Measurements from ENCODE around the gene CD52. TPM values are rescaled to one million over a fixed set of nuclear protein-coding genes. Genes with fewer than 3 reads are reported as not detected.

Gene CD52
- polyA plus RNA-seq, 2 of the 4 experiments (the other 2 are of a cell fraction): not detected

- CTCF ChIA-PET: interaction anchor here (1.8 to 1.9 kb wide), 3 partner anchors 39 to 135 kb away, joined by 4 to 9 read pairs (median 5); no protein-coding TSS in a partner anchor
- DNase-seq (ENCODE audit: low read depth in 1 of 2, low spot score in 1 of 2): no peak
- H3K9me3 ChIP-seq: no peaks in the 10 kb centered on the region
- no peak overlapping the region for H3K4me2 ChIP-seq
- peaks cover 38% of the 10 kb centered on the region for H3K4me1 ChIP-seq
- WGBS (ENCODE audit: missing lambda C conversion rate): no CpG with 5 or more reads among the region's 15 CpGs
- H3K4me3 ChIP-seq: no peak overlapping the region
- no peak for TF ChIP-seq HMGXB4 (CRISPR knock-in tag; IDR thresholded peaks at IDR 0.05; ENCODE audit: borderline replicate concordance)
- TF ChIP-seq REST (IDR thresholded peaks at IDR 0.05): no peak
- TF ChIP-seq HOXB5 (CRISPR knock-in tag; IDR thresholded peaks at IDR 0.05): no peak
- TF ChIP-seq RNF2 (IDR thresholded peaks at IDR 0.05; ENCODE audit: borderline replicate concordance, low read depth): no peak
- POLR2A ChIA-PET: no interaction called here
- H3K27ac ChIP-seq: no peak overlapping the region
- ATAC-seq: no peak
- no peak for FAIRE-seq
Observed at GRCh38 chr1:26281971-26282370, 35.8 kb upstream of the CD52 start.

- peaks cover 37% of the 10 kb centered on the region for H3K4me1 ChIP-seq
- no peak for TF ChIP-seq NPAS2 (CRISPR knock-in tag; IDR thresholded peaks at IDR 0.05; ENCODE audit: borderline replicate concordance)
- TF ChIP-seq TP53 (CRISPR knock-in tag; IDR thresholded peaks at IDR 0.05): no peak
- TF ChIP-seq NR3C1 (IDR thresholded peaks at IDR 0.05): no peak
- TF ChIP-seq HEYL (CRISPR knock-in tag; IDR thresholded peaks at IDR 0.05): no peak
- no peak for TF ChIP-seq HES2 (IDR thresholded peaks at IDR 0.05)
- ChIA-PET CTCF (interaction anchor here (1.8 to 2.2 kb wide), 4 partner anchors 39 to 135 kb away, joined by 4 to 9 read pairs (median 6); partner anchors contain the start of gene ZNF593), POLR2A (no interaction called here)
- FAIRE-seq (no peak), DNase-seq (ENCODE audit: low read depth in 1 of 2, low spot score in 1 of 2) (no peak), ATAC-seq (no peak)
- no peaks in the 10 kb centered on the region for H3K9me3 ChIP-seq
- no peak overlapping the region for H3K27ac ChIP-seq
- no peak overlapping the region for H3K4me2 ChIP-seq
- 87% methylated on average over 19 of the region's 22 CpGs for WGBS (ENCODE audit: missing lambda C conversion rate)
- H3K4me3 ChIP-seq: no peak overlapping the region
Observed at GRCh38 chr1:26282401-26282918, 35.3 kb upstream of the CD52 start.

- ChIA-PET CTCF (interaction anchor here (2.2 to 8.2 kb wide), 5 partner anchors 13 to 135 kb away, joined by 6 to 128 read pairs (median 29); partner anchors contain the start of genes CD52 and ZNF593), POLR2A (no interaction called here)
- Histone ChIP-seq H3K27ac (no peak overlapping the region), H3K4me1 (peaks cover 35% of the 10 kb centered on the region), H3K4me2 (no peak overlapping the region), H3K4me3 (no peak overlapping the region), H3K9me3 (no peaks in the 10 kb centered on the region)
- ATAC-seq (no peak), FAIRE-seq (no peak), DNase-seq (ENCODE audit: low read depth in 1 of 2, low spot score in 1 of 2) (no peak)
- 82% methylated on average over 4 of the region's 4 CpGs for WGBS (ENCODE audit: missing lambda C conversion rate)
- no peak for TF ChIP-seq JUN (IDR thresholded peaks at IDR 0.05)
- TF ChIP-seq CEBPB (IDR thresholded peaks at IDR 0.05): no peak
- no peak for TF ChIP-seq JUNB (IDR thresholded peaks at IDR 0.05)
- TF ChIP-seq ELK1 (IDR thresholded peaks at IDR 0.05; ENCODE audit: low read depth, low read length): no peak
- no peak for TF ChIP-seq MAZ (IDR thresholded peaks at IDR 0.05; ENCODE audit: borderline replicate concordance, low read depth, low read length)
- no peak for TF ChIP-seq FOXS1 (CRISPR knock-in tag; IDR thresholded peaks at IDR 0.05)
Observed at GRCh38 chr1:26283279-26283853, 34.4 kb upstream of the CD52 start.

Data from A549 (cell line).